ENCODE measurements around the gene COMMD8. TPM values are rescaled to one million over a fixed set of nuclear protein-coding genes. Genes with fewer than 3 reads are reported as not detected.

The COMMD8 gene
- total RNA-seq, 2 experiments from 2014 or later, result 24.9 to 26.3 TPM

- POLR2A ChIA-PET, result interaction anchor here (1.8 to 4.2 kb wide), 2 partner anchors 23 to 46 kb away, joined by 9 to 23 read pairs; partner anchors contain the start of gene COMMD8
- CTCF ChIA-PET, result interaction anchor here (1.7 kb wide), 1 partner anchor 23 kb away, joined by 13 read pairs; the partner anchor contains the start of gene COMMD8
Observed at GRCh38 chr4:47486231-47486673, 22.8 kb upstream of the COMMD8 start.

DNA sequence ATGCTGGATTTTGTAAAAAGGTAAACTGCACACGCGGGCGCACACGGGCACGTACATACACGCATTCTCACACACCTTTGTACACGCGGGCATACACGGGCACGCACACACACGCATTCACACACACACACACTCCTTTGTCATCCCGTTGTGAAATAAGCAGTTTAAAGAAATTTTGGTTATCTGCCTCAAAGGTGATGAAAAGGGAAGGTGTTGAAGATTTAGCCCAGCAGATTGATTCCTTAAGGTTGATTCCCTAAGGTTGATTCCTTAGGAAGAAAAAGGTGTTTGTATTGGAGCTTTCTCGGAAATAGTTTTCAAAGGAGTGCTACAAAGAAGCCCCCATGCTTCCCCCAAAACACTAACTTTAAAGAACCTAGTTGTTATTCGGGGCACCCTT lies 22.3 kb upstream of the COMMD8 start:
- Mint-ChIP-seq H3K4me3 (peak overlapping the region; percentile 86), H3K27ac (peak overlapping the region; percentile 61), H3K4me1 (peaks cover 29% of the 10 kb centered on the region), H3K9me3 (no peaks in the 10 kb centered on the region), H3K36me3 (ENCODE audit: low read depth) (no peaks in the 10 kb centered on the region), H3K27me3 (peaks cover 1% of the 10 kb centered on the region)
- ChIA-PET POLR2A (interaction anchor here (1.8 to 4.2 kb wide), 2 partner anchors 23 to 46 kb away, joined by 9 to 23 read pairs; partner anchors contain the start of gene COMMD8), CTCF (interaction anchor here (1.7 to 3.6 kb wide), 3 partner anchors 8 to 78 kb away, joined by 8 to 22 read pairs (median 13); partner anchors contain the start of gene COMMD8)
- DNase-seq, result no peak

More at GRCh38 chr4:47486231-47486673, 22.8 kb upstream of the COMMD8 start:
- H3K9me3 Mint-ChIP-seq, result no peaks in the 10 kb centered on the region
- peaks cover 1% of the 10 kb centered on the region for H3K27me3 Mint-ChIP-seq
- DNase-seq, result no peak
- H3K36me3 Mint-ChIP-seq (ENCODE audit: low read depth), result no peaks in the 10 kb centered on the region
- peaks cover 29% of the 10 kb centered on the region for H3K4me1 Mint-ChIP-seq
- H3K27ac Mint-ChIP-seq, result no peak overlapping the region
- H3K4me3 Mint-ChIP-seq, result peak overlapping the region; percentile 86

- H3K9me3 Mint-ChIP-seq, result no peaks in the 10 kb centered on the region
- POLR2A ChIA-PET, result interaction anchor here (0.6 to 4.2 kb wide), 5 partner anchors 8 to 900 kb away, joined by 3 to 23 read pairs (median 4); partner anchors contain the start of gene COMMD8
- peak; percentile 81 for DNase-seq
- no peaks in the 10 kb centered on the region for H3K36me3 Mint-ChIP-seq (ENCODE audit: low read depth)
- peaks cover 1% of the 10 kb centered on the region for H3K27me3 Mint-ChIP-seq
- peak within 1 kb of the TSS; percentile 61 for H3K27ac Mint-ChIP-seq
- H3K4me1 Mint-ChIP-seq, result peaks cover 29% of the 10 kb centered on the region
- CTCF ChIA-PET, result interaction anchor here (0.6 to 3.6 kb wide), 5 partner anchors 9 to 79 kb away, joined by 3 to 22 read pairs (median 8); partner anchors contain the start of gene COMMD8
- peak within 1 kb of the TSS; percentile 86 for H3K4me3 Mint-ChIP-seq
Observed at GRCh38 chr4:47485047-47485692, 21.7 kb upstream of the COMMD8 start, which contains the start of gene ATP10D. TSS of gene ATP10D (plus strand) at chr4:47485275. CDS start at chr4:47512541, 27,266 bp downstream.

GRCh38 chr4:47484168-47484567 lies 20.7 kb upstream of the COMMD8 start:
- CTCF ChIA-PET, result interaction anchor here (2.2 to 3.6 kb wide), 3 partner anchors 10 to 80 kb away, joined by 8 to 22 read pairs (median 13); partner anchors contain the start of gene COMMD8

GRCh38 chr4:47483745-47484144 lies 20.2 kb upstream of the COMMD8 start:
- Mint-ChIP-seq H3K27me3 (peaks cover 4% of the 10 kb centered on the region), H3K4me3 (no peak overlapping the region), H3K36me3 (ENCODE audit: low read depth) (no peaks in the 10 kb centered on the region), H3K4me1 (peaks cover 29% of the 10 kb centered on the region), H3K9me3 (no peaks in the 10 kb centered on the region), H3K27ac (no peak overlapping the region)
- POLR2A ChIA-PET, result interaction anchor here (1.0 to 4.2 kb wide), 2 partner anchors 21 to 50 kb away, joined by 3 to 23 read pairs; partner anchors contain the start of gene COMMD8
- CTCF ChIA-PET, result interaction anchor here (2.2 to 3.6 kb wide), 3 partner anchors 10 to 80 kb away, joined by 8 to 22 read pairs (median 13); partner anchors contain the start of gene COMMD8
- DNase-seq, result no peak

More at GRCh38 chr4:47484168-47484567, 20.7 kb upstream of the COMMD8 start:
- DNase-seq, result no peak
- no peaks in the 10 kb centered on the region for H3K36me3 Mint-ChIP-seq (ENCODE audit: low read depth)
- POLR2A ChIA-PET, result interaction anchor here (1.0 to 4.2 kb wide), 4 partner anchors 9 to 50 kb away, joined by 3 to 23 read pairs (median 6); partner anchors contain the start of gene COMMD8
- H3K27ac Mint-ChIP-seq, result peak overlapping the region; percentile 37
- H3K4me3 Mint-ChIP-seq, result peak overlapping the region; percentile 45
- peaks cover 4% of the 10 kb centered on the region for H3K27me3 Mint-ChIP-seq
- no peaks in the 10 kb centered on the region for H3K9me3 Mint-ChIP-seq
- H3K4me1 Mint-ChIP-seq, result peaks cover 29% of the 10 kb centered on the region

- Mint-ChIP-seq H3K9me3 (no peaks in the 10 kb centered on the region), H3K4me1 (peaks cover 29% of the 10 kb centered on the region), H3K27me3 (peaks cover 6% of the 10 kb centered on the region), H3K36me3 (ENCODE audit: low read depth) (no peaks in the 10 kb centered on the region), H3K27ac (no peak overlapping the region), H3K4me3 (no peak overlapping the region)
- ChIA-PET POLR2A (interaction anchor here (4.2 kb wide), 1 partner anchor 19 kb away, joined by 23 read pairs; the partner anchor contains the start of gene COMMD8), CTCF (interaction anchor here (2.4 to 3.6 kb wide), 2 partner anchors 19 to 82 kb away, joined by 13 to 22 read pairs; partner anchors contain the start of gene COMMD8)
- no peak for DNase-seq
Observed at GRCh38 chr4:47482326-47482725, 18.8 kb upstream of the COMMD8 start.

DNA sequence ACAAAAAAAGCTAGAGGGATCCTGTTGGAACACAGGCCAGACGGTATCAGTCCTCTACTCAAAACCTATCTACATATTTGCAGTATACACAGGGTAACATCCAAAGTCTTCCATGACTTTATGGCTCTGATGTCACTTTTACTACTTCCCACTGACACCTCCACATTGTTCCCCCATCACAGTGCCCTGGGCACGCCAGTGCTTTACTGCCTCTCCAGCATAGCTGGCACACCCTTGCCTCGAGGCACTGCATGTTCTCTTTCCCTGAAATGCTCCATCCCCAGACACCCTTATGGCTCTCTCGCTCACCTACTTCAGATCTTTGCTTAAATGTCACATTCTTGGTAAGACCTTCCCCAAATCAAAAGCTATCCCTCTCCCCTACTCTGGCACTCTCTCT lies 15.3 kb upstream of the COMMD8 start:
- Mint-ChIP-seq H3K27ac (no peak overlapping the region), H3K4me1 (peaks cover 6% of the 10 kb centered on the region), H3K27me3 (peaks cover 12% of the 10 kb centered on the region), H3K9me3 (no peaks in the 10 kb centered on the region), H3K36me3 (ENCODE audit: low read depth) (no peaks in the 10 kb centered on the region), H3K4me3 (no peak overlapping the region)
- CTCF ChIA-PET, result interaction anchor here (0.9 kb wide), 1 partner anchor 85 kb away, joined by 3 read pairs; no protein-coding TSS in a partner anchor
- POLR2A ChIA-PET, result no interaction called here
- no peak for DNase-seq

DNA sequence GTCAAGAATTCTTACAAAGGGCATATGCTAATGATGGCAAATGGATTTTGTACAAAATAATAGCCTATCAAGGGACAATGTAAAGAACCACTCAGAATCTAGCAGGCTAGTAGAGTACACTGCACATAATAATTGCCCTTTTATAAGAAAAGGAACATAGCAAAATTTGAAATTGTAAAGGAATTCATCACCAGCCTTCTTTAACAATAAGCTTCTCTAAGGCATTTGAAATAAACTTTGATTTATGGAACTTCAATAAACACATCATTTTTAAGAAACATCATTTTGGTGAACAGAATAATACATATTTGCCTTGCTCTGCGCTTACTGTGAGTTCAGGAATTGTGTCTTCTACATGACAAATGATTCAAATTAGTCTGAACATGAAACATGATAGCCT lies 11.9 kb upstream of the COMMD8 start:
- Mint-ChIP-seq H3K9me3 (no peaks in the 10 kb centered on the region), H3K4me3 (no peak overlapping the region), H3K27ac (no peak overlapping the region), H3K36me3 (ENCODE audit: low read depth) (no peaks in the 10 kb centered on the region), H3K27me3 (peaks cover 16% of the 10 kb centered on the region), H3K4me1 (no peaks in the 10 kb centered on the region)
- no peak for DNase-seq
- CTCF ChIA-PET, result no interaction called here
- POLR2A ChIA-PET, result interaction anchor here (1.7 kb wide), 1 partner anchor 12 kb away, joined by 4 read pairs; the partner anchor contains the start of gene COMMD8

DNA sequence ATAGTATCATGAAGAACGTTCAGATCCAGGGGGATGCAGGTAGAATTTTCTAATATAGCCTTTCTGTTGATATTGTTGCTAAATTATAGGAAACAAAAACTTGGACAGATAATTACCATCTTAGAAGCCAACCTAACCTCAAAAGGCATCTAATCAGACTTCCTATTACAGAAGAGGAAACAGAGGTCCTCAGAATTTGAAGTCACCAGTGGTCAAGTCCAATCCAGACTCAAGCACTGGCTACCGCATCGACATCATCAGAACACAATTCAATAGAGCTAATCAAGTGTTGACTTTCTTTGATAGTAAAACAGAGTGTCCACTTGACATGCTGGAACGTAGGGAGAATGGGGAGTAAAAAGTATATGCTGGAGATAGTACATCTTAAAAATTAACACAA lies 11.3 kb upstream of the COMMD8 start:
- H3K36me3 Mint-ChIP-seq (ENCODE audit: low read depth), result no peaks in the 10 kb centered on the region
- DNase-seq, result no peak
- no peak overlapping the region for H3K27ac Mint-ChIP-seq
- ChIA-PET POLR2A (interaction anchor here (1.7 kb wide), 1 partner anchor 11 kb away, joined by 4 read pairs; the partner anchor contains the start of gene COMMD8), CTCF (no interaction called here)
- H3K4me1 Mint-ChIP-seq, result no peaks in the 10 kb centered on the region
- peaks cover 14% of the 10 kb centered on the region for H3K27me3 Mint-ChIP-seq
- H3K9me3 Mint-ChIP-seq, result no peaks in the 10 kb centered on the region
- no peak overlapping the region for H3K4me3 Mint-ChIP-seq

DNA sequence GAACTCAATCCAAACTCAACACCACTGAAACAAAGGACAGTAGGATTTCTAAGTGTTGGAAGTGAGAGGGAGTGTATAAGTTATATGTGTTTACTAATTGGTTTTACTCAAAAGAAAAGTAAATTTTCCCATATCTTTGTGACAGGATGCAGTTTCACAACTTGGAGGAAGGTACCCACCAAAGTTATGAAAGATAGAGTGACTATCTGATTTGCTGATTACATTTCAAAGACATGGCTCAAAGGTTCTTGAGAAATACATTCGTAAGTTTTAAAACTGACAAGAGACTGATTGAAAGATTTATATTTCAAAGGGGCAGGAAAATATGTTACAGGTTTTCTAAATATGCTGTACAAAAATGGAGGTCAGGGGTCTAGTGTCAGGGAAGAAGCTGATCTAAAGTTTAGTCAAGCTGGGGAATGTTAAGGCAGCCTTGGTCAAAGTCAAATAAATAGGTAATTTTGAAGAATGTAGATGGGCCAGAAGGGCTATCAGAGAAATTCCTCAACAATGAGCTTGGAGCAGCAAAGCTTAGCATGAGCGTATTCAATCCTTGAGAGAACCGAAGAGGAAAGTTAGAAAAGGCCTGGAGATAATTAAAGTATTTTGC lies 9.7 kb upstream of the COMMD8 start:
- H3K27ac Mint-ChIP-seq, result no peak overlapping the region
- H3K27me3 Mint-ChIP-seq, result peaks cover 12% of the 10 kb centered on the region
- ChIA-PET CTCF (interaction anchor here (0.9 kb wide), 1 partner anchor 12 kb away, joined by 3 read pairs; the partner anchor contains the start of gene ATP10D), POLR2A (interaction anchor here (1.4 kb wide), 1 partner anchor 10 kb away, joined by 4 read pairs; the partner anchor contains the start of gene COMMD8)
- no peak overlapping the region for H3K4me3 Mint-ChIP-seq
- H3K4me1 Mint-ChIP-seq, result no peaks in the 10 kb centered on the region
- DNase-seq, result no peak
- H3K36me3 Mint-ChIP-seq (ENCODE audit: low read depth), result no peaks in the 10 kb centered on the region
- H3K9me3 Mint-ChIP-seq, result no peaks in the 10 kb centered on the region

- H3K27ac Mint-ChIP-seq, result no peak overlapping the region
- CTCF ChIA-PET, result no interaction called here
- POLR2A ChIA-PET, result interaction anchor here (1.4 kb wide), 1 partner anchor 9 kb away, joined by 4 read pairs; the partner anchor contains the start of gene COMMD8
- H3K4me1 Mint-ChIP-seq, result no peaks in the 10 kb centered on the region
- H3K36me3 Mint-ChIP-seq (ENCODE audit: low read depth), result no peaks in the 10 kb centered on the region
- no peak for DNase-seq
- no peaks in the 10 kb centered on the region for H3K9me3 Mint-ChIP-seq
- H3K27me3 Mint-ChIP-seq, result peaks cover 12% of the 10 kb centered on the region
- no peak overlapping the region for H3K4me3 Mint-ChIP-seq
Observed at GRCh38 chr4:47471591-47471990, 8.1 kb upstream of the COMMD8 start.

GRCh38 chr4:47471064-47471463 lies 7.6 kb upstream of the COMMD8 start:
- ChIA-PET POLR2A (no interaction called here), CTCF (no interaction called here)
- H3K9me3 Mint-ChIP-seq, result no peaks in the 10 kb centered on the region
- no peak overlapping the region for H3K27ac Mint-ChIP-seq
- H3K4me1 Mint-ChIP-seq, result no peaks in the 10 kb centered on the region
- H3K4me3 Mint-ChIP-seq, result no peak overlapping the region
- no peak for DNase-seq
- no peaks in the 10 kb centered on the region for H3K36me3 Mint-ChIP-seq (ENCODE audit: low read depth)
- H3K27me3 Mint-ChIP-seq, result peaks cover 12% of the 10 kb centered on the region

Measured in activated CD4-positive, alpha-beta memory T cell treated with anti-CD3 and anti-CD28 coated beads, Interleukin-2, amount 10 ng/mL, durations not matched to agents 7 days and 5 days (primary cell).